GM18517 (cell line): ENCODE data around the gene CBARP.

ENCODE experiments used
- ATAC-seq: cut with Tn5 transposase; IDR thresholded peaks from one replicate; pipeline ENCODE4 v1.9.1; 2021; ENCODE audit warnings: mild to moderate bottlenecking, moderate library complexity; ENCODE audit not compliant: unreplicated experiment

CBARP gene

DNA sequence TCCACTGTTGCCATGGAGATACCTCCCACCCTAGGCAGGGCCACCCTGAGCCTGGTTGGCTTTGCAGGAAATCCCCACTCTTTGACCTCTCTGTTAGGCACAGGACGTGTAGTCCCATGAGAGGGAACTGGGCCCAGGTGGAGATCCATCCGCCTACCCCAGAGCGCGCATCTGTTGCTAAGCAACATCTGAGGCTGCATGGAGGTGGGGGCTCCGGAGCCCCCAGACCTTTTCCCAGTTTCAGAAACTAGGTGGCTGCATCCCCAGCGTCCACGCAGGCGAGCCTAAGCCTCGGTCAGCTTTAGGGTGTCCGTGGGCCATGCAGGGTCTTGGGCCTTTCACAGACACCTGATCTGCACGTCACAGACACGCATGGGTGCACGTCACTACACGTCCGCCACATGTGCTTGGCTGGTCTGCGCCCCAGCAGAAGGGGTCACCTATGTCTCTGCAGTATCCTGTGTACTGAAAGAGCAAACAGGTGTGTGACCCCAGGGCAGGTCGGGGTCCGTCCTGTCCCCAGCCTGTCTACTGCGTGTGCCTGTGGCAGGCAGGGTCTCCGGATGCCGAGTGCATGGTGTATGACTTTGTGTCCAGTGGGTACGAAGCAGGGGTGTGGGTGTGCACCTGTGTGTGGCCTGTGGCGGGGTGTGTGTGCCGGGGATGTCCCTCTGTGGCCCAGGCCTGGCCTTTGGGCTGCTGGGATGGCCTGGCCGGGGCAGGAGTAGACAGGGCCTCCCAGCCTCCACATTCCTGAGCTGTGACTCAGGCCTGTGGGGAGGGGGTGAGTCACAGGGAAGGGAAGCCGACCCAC lies 27.2 kb upstream of the CBARP start:
- ATAC-seq: no peak

DNA sequence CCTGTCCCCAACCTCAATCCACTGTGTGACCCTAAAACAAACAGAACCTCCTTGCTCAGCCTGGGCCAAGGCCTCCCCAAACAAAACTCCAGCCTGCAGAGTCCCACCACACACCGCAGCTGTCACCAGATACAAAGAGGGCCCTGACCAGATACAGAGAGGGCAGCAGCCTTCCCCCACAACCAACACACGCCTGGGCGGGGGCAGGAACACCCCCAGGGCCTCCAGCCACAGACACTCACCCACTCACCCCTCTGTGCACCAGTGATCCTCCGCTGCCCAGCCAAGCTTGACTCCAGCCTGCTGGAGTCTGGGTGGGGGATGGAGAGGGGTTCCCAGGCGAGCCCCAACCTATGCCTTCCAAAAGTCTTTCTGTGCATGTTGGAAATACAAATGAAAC lies 25.4 kb upstream of the CBARP start:
- no peak for ATAC-seq

DNA sequence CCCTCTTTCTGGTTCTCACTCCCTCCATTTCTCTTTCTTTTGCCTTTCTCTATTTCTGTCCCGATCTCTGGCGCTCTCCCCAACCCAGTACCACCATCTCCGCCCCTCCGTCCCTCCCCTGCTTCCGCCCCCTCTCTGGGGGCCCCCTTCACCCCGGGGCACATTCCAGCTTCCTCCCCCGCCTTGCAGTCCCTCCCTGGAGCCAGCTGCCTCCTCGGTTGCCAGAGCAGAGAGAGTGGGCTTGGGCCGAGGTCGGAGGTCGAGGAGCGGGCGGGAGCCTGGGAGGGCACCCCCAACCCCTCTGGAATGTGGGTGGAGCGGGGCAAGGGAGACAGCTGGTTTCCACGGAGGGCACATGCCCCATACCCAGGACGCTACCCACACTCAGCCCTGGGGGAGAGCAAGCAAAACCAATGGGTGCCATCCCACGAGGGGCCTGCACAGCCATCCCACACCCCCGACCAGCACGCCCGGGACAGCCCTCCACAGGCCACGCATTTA lies 24.9 kb upstream of the CBARP start:
- ATAC-seq: no peak

DNA sequence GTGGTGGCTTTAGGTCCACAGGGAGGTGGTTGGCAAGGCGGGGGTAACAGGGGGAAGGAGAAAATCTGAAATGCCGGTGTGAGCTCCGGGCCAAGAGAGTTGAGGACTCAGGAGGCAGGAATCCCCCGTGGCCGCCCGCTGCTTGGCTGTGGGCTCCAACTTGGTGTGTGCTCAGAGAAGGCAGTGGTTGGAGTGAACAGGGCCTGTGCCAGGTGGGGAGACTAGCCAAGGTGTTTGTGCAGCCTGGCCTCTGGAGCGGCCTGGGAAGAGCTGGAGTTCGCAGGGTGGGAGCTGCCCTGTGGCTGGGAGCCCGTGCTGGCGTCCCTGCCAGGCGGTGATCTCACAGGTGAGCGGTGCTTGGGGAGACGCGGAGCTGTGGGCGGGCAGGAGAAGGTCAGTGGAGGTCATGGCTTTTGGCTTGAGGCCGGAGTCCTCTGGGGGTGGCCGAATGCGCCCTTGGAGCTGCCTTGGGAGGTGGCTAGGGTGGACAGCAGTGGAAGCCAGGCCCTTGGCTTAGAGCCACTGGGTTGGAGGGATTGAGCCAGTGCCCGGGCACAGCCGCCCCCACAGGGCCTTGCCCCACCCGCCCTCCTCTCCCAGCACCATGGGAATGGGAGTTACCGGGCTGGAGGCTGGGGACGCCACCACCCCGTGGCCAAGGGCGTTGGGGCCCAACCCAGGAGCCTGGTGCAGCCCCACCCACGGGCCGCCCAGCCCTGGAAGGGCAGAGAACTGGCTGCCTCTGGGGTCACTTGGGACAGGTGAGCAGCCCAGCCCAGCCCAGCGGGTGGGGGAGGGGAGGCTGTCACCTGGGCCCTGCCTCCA lies 24.2 kb upstream of the CBARP start:
- no peak for ATAC-seq

DNA sequence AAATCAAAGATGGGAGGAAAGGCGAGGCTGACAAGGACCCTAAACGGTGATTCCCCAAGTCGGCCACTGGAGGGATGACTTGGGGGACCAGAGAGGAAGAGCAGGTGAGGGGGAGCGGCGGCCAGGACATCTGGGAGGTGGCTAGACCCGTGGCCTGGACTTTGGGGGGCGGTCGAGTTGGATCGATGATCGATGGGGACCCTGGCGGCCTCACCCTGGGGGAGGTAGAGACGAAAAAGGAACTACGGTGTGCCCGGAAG lies 23.7 kb upstream of the CBARP start:
- ATAC-seq: no peak

DNA sequence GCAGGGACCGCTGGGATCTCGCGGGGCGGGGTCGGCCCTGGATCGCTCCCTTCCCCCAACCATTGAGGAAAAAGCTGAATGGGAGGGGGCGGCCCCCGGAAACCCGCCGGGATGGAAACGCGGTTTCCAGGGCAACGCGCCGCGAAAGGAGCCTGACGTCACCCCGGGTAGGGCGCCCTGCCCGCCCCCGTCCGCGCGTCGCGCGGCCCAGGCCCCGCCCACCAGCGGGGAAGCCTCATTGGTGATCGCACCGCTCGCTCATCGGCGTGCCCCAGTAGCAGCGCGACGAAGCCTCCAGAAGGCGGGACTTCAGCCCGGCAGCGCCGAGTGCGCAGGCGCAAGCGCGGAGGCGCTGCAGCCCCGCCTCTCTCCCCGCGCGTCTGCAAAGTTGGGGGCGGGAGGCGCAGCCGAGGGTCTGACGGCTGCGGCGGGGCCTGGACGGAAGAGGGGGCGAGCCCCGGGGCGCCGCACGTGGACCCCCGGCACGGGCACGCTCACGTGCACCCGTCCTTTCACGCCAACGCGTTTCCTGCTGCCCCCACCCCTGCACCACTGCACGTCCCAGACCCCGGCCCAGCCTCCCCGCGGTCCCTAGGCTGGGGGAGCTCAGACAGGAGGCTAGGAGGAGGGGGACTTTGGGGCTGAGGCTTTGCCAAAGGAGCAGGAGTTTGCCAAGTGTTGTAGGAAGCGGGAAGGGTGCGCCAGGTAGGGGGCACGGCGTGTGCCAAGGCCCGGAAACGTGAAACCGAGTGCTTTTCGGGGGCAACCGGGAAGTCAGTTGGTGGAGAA lies 23.1 kb upstream of the CBARP start:
- ATAC-seq: peak; percentile 31

DNA sequence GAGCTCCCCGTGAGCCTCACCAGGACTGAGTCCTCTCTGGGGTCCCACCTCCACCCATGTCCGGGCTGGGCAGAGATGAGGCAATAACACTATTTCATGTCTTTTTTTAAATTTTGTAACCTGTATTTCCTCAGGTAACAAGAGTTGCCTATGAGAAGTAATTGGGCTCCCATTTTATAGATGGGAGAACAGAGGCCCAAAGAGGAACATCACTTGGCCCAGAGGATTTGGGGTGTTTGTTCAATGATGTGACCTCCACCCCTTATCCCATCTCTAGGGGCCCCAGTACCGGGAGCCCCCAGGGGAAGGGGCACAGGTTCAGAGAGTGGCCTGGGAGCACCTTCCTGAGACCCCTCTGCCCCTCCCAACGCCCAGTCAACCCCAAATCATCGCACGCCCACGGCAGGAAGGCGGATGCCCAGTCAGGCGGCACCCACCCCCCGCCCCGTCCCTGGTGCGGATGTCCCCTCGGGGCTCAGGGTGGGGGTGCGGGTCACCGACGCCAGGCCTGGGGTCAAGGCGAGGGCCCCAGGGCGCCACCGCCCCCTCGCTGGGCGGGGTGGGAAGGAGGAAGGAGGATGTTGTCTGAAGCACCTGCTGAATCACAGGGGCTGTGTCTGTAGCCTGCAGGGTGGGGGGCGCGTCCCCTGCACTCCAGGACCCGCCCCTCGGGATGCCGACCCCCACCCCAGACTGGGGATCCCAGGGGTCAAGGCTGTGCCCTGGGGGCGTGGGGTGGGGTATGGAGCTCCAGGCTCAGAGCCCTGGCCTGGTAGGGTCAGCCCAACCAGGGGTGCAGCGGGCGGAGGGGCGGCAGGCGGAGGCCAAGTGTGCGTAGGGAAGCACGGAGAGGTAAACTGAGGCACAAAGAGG lies 22.3 kb upstream of the CBARP start:
- ATAC-seq: peak; percentile 7

DNA sequence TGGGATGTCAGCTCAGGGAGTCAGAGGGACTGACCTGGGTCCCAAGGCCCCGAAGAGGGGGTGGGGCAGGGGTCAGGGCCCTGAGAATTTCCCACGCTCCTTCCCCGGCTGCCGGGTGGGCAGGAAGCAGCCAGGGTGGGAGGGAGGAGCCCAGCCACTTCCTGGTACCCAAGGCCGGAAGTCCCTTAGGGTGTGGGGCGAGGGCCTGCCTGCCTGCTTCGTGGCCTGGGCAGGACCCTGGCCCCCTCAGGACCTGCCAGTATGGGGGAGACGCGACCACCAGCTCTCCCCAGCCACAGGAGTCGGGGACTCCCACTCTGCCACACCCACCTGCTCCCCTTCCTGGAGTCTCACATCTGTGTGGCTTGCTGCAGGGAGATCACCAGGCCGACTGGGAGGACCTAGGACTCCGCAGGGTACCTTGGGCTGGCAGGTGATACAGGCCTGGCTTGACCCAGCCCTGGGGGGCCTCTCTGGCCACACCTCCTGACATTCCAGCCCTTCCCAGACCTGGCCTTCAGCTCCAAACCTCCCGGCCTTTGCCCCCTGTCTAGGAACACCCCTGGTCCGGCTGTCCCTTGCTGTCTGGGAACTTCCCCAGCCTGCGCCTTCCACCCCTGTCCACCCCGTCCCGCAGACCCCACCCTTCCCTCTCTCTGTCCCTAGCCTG lies 21.5 kb upstream of the CBARP start:
- ATAC-seq: peak; percentile 28

DNA sequence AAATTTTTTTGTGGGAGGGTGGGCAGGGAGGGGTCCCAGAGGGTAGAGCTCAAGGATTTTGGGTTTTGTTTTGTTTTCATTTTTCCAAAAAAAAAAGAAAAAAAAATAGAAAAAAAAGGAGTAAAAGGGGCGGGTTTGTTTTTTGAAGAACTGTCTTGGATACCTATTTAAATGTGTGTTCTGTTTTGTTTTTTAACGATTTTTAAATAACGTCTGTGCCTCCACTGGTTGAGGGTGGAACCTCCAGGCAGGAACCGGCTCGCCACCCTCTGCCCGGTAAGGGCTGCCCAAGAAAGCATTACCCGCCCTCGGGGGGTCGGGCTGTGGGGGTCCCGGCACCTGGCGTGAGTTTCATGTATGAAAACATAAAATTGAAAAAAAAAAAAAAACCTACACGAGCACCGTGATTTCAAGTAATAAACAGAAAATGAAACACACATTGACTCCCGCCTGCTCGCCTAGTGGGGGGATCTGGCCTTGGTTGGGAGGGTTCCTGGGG lies 21.0 kb upstream of the CBARP start:
- ATAC-seq: no peak

DNA sequence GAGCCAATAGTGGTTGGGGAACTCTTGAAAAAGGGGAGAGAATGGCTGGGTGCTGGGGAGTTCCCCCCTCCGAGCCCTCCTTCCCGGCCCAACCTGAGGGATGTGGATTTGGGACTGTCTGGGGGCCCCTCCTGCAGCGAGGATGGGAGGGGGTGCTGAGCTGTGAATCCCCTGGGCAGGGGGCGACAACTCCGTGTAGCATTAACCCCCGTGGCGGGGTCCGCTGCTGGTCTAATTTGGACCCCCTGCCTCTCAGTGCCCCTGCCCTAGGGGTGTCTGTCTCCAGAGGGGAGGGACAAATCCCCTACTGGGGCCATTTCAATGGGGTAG lies 20.3 kb upstream of the CBARP start:
- ATAC-seq: no peak

DNA sequence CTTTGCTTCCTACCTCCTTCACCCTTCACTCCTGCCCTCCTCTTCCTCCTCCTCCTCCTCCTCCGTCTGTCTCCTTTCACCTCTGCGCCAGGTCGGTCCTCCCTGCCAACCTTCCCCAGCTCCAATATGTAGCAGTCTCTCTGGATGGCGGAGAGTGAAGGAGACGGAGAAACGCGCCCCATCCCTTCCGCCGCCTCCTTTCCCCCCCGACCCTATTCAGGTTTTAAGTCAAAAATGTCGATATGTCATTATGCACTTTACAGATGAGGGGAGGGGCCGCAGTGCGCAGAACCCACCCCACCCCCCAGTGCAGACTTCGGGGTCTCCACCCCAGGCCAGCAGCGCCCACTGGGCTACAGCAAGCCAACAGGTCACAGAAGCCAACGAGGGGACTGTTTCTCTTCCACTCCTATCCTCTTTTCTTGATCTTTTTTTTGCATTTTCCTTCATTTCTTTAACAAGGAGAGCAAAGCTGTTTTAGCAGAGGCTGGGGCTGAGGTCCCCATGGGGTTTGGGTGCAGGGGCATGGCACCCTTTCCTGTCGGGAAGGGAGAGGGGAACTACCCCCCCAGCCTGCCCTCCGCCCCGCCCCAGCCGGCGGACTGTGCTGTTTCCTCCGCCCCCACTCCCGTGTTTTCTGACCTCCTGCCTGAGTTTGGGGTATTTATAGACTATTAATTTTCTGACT lies 19.8 kb upstream of the CBARP start:
- no peak for ATAC-seq

DNA sequence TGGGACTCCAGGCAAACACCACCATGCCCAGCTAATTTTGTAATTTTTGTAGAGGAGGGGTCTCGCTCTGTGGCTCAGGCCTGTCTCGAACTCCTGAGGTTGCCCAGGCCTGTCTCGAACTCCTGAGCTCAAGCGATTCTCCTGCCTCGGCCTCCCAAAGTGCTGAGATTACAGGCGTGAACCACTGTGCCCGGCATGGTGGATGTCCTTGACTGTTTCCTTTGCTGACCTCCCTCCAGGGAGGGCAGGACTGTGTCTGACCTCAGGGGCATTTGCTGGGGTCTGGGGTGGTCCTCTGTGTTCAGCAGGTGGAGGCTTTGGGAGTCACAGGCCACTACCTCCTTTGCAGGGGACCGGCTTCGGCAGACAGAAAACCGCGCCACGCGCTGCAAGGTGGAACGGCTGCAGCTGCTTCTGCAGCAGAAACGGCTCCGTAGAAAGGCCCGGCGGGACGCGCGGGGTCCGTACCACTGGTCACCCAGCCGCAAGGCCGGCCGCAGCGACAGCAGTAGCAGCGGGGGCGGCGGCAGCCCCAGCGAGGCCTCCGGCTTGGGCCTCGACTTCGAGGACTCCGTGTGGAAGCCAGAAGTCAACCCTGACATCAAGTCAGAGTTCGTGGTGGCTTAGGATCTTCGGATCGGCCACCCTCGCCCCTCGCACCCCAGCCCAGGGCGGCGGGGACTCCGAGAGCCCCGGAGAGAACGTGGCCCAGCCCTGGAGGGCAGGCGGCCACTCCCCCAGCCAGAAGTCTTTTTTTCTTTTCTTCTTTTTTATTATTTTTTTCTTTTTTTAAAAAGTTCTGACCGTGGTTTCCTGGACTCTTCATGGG lies 19.1 kb upstream of the CBARP start:
- ATAC-seq: no peak

DNA sequence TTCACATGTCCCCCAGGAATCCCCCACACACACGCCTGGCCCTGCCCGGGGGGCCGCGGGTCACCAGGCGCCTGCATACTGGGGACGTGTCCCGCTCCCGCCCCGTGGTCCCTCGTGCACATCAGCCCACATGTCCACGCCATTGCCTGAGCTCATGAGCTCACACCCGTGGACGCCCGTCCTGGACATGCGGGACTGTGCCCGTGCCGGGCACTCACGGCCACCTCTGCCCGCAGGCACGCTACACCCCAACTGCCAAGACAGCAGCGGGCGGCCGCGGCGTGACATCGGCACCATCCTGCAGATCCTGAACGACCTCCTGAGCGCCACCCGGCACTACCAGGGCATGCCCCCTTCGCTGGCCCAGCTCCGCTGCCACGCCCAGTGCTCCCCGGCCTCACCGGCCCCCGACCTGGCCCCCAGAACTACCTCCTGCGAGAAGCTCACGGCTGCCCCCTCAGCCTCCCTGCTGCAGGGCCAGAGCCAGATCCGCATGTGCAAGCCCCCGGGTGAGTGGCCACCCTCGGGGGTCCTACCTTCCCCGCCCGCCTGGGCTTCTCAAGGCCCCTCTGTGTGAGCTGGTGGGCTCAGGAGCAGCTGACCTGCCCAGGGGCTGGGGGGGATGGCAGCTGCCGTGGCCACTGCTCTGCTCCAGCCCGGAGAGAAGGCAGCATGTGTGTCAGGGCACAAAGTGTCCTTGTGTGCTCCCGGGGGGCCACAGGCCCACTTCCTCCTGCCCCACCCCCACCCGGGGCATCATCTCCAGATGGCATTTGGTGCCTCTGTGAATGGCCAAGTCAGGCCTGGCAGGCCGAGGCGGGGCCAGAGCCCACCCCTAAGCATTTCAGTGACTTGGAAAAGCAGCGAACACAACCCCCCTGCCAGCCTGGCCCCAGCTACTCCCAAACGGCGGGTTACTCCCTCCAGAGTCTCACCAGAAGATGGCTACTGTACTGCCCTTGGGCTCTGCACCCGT lies 17.7 kb upstream of the CBARP start:
- no peak for ATAC-seq

DNA sequence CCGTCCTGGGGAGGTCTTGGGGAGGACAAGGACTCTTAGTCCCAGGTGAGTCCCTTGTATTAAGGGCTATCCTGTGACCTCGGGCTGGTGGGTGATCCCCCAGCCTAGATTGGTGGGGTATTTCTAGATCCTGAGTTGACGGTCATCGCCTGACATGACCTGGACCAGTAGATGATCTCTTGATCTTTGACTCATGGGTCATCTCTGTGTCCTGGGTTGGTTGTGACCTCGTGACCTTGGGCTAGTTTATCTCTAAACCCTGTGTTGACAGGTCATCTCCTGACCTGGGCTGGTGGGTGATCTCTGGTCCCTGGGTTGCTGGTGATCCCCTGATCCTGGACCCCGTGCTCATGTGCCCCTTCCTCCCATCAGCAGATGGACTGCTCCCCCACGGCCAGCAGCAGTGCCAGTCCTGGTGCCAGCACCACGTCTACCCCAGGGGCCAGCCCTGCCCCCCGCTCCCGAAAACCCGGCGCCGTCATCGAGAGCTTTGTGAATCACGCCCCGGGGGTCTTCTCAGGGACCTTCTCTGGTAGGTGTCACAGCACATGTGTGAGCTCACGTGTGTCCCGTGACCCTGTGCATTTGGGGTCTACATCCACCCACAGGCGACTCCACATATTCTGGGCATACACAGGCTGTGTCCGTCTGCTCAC lies 16.9 kb upstream of the CBARP start:
- no peak for ATAC-seq

DNA sequence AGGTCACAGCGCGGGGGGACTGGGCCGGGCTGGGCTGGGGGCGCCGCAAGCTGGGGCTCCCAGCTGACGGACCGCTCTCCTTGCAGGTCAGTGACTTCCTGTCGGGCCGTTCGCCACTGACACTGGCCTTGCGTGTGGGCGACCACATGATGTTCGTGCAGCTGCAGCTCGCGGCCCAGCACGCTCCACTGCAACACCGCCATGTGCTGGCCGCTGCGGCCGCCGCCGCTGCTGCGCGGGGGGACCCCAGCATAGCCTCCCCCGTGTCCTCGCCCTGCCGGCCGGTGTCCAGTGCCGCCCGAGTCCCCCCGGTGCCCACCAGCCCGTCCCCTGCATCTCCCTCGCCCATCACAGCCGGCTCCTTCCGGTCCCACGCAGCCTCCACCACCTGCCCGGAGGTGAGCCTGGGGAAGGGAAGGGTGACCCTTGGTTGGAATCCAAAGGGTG lies 16.3 kb upstream of the CBARP start:
- ATAC-seq: no peak

DNA sequence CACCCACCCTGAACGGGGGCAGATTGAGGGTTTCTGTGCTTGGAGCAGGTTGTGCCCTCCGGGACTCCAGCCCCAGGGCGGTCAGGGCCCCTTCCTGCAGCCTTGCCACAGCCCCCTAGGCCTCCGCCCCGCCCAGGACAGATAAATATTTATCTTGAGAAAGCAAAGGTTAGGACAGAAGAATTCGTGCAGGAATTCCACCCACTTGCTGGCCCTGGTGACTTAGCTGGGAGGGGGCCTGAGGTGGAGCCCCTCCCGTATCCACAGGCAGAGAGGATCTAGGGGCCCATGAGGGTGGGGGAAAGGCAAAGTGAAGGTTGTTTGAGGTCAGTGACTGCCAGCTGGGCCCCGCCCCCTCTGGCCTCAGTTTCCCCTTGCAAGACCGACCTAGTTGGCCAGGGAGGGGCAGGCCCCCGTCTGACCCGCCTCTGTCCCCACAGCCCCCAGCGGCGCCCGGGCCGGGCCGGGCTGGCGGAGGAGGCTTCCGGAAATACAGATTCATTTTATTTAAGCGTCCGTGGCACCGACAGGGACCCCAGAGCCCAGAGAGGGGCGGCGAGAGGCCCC lies 15.8 kb upstream of the CBARP start:
- no peak for ATAC-seq
